ENCODE results near the gene EXOSC7. TPM values are rescaled to one million over a fixed set of nuclear protein-coding genes. Genes with fewer than 3 reads are reported as not detected.

Gene EXOSC7
- total RNA-seq, 1 donor, result 19.7 TPM

DNA sequence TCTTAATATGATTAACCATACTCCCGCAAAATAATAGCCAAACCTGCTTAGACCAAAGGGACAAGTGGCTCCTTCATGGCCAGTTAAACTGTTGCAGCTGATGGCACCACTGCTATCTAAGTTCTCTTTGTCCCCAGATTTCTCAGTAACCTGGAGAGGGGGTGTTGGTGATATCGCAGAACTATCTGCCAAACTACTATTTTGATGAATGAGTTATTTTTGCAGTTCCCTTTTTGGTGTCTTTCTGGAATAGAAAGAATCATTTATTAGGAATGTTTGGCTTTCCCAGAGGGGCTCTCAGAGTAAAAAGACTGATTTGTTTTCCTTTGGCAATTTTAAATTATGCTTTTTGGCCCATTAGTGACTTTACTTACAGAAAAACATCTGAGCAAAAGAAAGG, 83.1 kb downstream of the EXOSC7 start:
- no peaks in the 10 kb centered on the region for H3K27me3 ChIP-seq (ENCODE audit: insufficient read depth, low read length)
- peaks cover 53% of the 10 kb centered on the region for H3K4me1 ChIP-seq (ENCODE audit: insufficient read depth, low read length)
- H3K9me3 ChIP-seq (ENCODE audit: low read depth, low read length), result no peaks in the 10 kb centered on the region
- no peak overlapping the region for H3K4me3 ChIP-seq (ENCODE audit: low read length)

- Histone ChIP-seq H3K27me3 (ENCODE audit: insufficient read depth, low read length) (no peaks in the 10 kb centered on the region), H3K4me1 (ENCODE audit: insufficient read depth, low read length) (peaks cover 54% of the 10 kb centered on the region), H3K9me3 (ENCODE audit: low read depth, low read length) (no peaks in the 10 kb centered on the region), H3K4me3 (ENCODE audit: low read length) (no peak overlapping the region)
These were observed 84.3 kb downstream of the EXOSC7 start for GRCh38 chr3:45060165-45060892.

Other genes starting within 250 kb of the EXOSC7 start
- 0.21 TPM for gene ZNF501, start 246.6 kb upstream of the EXOSC7 start, total RNA-seq
- gene KIAA1143, start 214.6 kb upstream of the EXOSC7 start, total RNA-seq, result 17.0 TPM
- 1.5 TPM for gene KIF15, start 214.4 kb upstream of the EXOSC7 start, total RNA-seq
- 3.7 TPM for gene TMEM42, start 114.3 kb upstream of the EXOSC7 start, total RNA-seq
- gene TGM4, start 101.6 kb upstream of the EXOSC7 start, total RNA-seq, result not detected
- gene ZDHHC3, start 70 bp upstream of the EXOSC7 start, total RNA-seq, result 55.9 TPM
- gene CLEC3B, start 50.1 kb downstream of the EXOSC7 start, total RNA-seq, result 0.21 TPM
- gene CDCP1, start 170.1 kb downstream of the EXOSC7 start, total RNA-seq, result 0.31 TPM